ENCODE results near the gene ZNF30.
"Not testable (repeated sequence)": the region's sequence is repeated elsewhere in the genome, so short reads cannot be mapped to it uniquely, and the experiment has no call there.

The ZNF30 gene

DNA sequence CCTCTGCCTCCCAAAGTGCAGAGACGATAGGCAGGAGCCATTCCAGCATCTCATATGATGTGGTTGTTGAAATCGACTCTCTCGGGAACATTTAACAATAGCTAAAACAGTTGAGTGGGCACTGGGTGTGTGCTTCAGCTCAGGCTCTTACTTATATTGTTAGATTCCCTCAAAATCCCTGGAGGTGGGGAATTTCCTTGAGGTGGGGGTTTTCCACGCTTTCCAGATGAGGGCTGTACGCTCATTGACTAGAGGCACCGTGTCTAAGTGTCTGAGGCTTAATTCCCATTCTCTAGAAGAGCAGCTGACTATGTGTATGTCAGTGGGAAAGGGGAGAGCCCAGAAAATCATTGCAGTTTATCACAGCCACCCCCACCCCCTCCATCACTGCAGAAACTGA lies 62.6 kb downstream of the ZNF30 start:
- no peak for DNase-seq

DNA sequence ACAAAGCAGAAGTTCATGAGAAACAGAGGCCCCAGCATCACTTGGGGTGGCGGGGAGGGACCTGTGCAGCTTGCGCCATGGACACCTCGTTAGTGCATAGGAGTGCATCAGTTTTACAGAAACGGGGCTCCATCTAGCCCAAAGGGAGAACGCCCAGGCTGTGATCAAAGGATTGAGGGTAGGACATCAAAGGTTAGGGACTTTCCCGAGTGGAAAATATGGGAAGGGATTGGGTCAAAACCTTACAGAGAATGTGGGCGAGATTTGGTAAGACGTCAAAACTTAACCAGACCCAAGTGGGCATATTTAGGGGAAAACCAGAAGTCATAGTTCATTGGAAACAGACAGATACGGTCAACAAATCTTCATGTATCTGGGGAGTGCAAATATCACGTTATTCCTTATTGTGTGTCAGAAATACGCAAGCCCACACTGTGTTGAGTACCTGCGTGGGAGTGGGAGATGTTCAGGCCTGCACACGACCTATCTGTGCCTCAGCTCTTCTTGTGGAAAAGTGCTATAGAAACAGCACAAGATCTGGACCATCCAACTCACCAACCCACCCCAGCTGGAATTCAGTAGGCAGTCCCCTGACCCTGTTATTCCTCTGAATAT lies 64.0 kb downstream of the ZNF30 start:
- no peak for DNase-seq

DNA sequence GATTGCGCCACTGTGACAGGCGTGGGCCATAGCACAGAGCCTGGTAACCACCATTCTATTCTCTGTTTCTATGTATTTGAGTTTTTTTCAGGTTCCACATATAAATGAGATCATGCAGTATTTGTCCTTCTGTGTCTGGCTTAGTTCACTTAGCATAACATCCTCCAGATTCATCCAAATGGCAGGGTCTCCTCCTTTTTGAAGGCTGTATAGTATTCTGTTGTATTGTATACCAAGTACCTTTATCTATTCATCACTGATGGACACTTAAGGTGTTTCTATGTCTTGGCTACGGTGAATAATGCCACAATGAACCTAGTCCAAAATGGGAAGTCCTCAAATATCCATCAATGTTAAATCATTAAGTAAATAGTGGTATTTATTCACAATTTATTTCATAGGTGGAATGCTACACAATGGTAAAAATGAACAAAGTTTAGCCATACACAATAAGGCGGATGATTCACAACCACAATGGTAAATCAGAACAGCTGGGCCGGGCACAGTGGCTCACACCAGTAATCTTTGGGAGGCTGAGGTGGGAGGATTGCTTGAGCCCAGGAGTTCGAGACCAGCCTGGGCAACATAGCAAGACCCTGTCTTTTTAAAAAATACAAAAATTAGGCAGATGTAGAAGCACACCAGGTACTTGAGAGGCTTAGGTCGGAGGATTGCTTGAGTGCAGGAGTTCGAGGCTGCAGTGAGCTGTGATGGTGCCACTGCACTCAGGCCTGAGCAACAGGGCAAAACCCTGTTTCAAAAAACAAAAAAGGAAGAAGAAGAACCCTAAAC lies 65.0 kb downstream of the ZNF30 start:
- no peak for DNase-seq

DNA sequence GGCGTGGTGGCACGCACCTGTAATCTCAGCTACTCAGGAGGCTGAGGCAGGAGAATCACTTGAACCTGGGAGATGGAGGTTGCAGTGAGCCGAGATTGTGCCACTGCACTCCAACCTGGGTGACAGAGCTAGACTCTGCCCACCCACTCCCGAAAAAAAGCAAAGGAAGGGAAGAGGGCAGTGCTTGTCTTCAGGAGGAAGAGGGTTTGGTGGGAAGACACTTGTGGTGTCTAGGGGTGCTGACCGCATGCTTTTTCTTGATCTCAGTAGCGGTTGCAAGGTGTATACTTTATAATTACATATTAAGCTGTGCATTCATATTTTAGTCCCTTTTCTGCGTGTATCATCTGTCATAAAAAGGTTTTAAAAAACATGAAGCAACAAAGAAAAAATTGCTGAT lies 65.9 kb downstream of the ZNF30 start:
- DNase-seq: not testable (repeated sequence)

DNA sequence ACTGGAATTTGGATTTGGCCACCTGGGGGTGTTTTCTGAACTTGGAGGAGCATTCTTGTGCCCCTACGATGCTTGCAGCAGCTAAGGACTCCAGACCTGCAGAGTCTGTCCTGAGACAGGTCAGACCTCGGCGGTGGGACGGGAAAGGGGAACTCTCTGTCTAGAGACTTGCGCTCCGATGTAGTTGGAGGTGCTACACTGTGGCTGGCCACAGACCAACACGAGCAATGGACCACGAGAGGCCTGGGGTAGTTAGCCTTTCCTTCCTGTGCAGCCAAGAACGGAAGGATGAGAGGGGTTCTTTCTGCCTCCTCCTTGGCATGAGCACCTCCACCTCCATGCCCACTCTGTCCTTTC lies 67.6 kb downstream of the ZNF30 start:
- DNase-seq: no peak
